Type B pancreatic cell (in vitro differentiated cells): Measurements from ENCODE around the gene RBM19. TPM values are rescaled to one million over a fixed set of nuclear protein-coding genes. Genes with fewer than 3 reads are reported as not detected.

Source experiments
- DNase-seq: peaks from one replicate; pipeline ENCODE4 v3.0.0; 2021; ENCODE audit warnings: mixed read lengths; ENCODE audit not compliant: unreplicated experiment; ENCODE audit errors: extremely low spot score
- H3K27ac Mint-ChIP-seq: 2 replicates; pipeline ENCODE4 v1.8.0; 2021; ENCODE audit warnings: mild to moderate bottlenecking, mixed read lengths
- H3K27me3 Mint-ChIP-seq: 2 replicates; pipeline ENCODE4 v1.8.0; 2021; ENCODE audit warnings: mixed read lengths
- H3K36me3 Mint-ChIP-seq: 2 replicates; pipeline ENCODE4 v1.8.0; 2021; ENCODE audit warnings: mixed read lengths
- H3K4me1 Mint-ChIP-seq: one replicate; pipeline ENCODE4 v1.8.0; 2021; ENCODE audit warnings: mixed read lengths; ENCODE audit not compliant: unreplicated experiment
- H3K4me3 Mint-ChIP-seq: 2 replicates; pipeline ENCODE4 v1.8.0; 2021; ENCODE audit warnings: mild to moderate bottlenecking, mixed read lengths
- H3K9me3 Mint-ChIP-seq: 2 replicates; pipeline ENCODE4 v1.8.0; 2021; ENCODE audit warnings: mixed read lengths
- CTCF ChIP-seq: fragments of 200-600 bp; sonication (generic); conservative IDR thresholded peaks from 2 replicates; pipeline ENCODE4 v1.5.0; 2021; ENCODE audit warnings: antibody characterized with exemption, mild to moderate bottlenecking
- total RNA-seq: library from RNA; stranded (reverse); gene quantifications from 2 replicates; pipeline ENCODE4 v1.2.1, GENCODE V29; 2021; ENCODE audit warnings: low replicate concordance

The RBM19 gene
- total RNA-seq, 1 donor from 2014 or later: 37.8 TPM

GRCh38 chr12:113854385-113855142 lies 111.6 kb downstream of the RBM19 start:
- no peak for TF ChIP-seq CTCF
- peak overlapping the region; percentile 41 for H3K27ac Mint-ChIP-seq
- H3K36me3 Mint-ChIP-seq: peaks cover 7% of the 10 kb centered on the region
- peaks cover 13% of the 10 kb centered on the region for H3K4me1 Mint-ChIP-seq
- H3K9me3 Mint-ChIP-seq: no peaks in the 10 kb centered on the region
- no peak for DNase-seq
- no peaks in the 10 kb centered on the region for H3K27me3 Mint-ChIP-seq
- no peak overlapping the region for H3K4me3 Mint-ChIP-seq

GRCh38 chr12:113853491-113853890 lies 112.6 kb downstream of the RBM19 start:
- Mint-ChIP-seq H3K27ac (peak overlapping the region; percentile 41), H3K4me1 (peaks cover 14% of the 10 kb centered on the region), H3K27me3 (no peaks in the 10 kb centered on the region), H3K9me3 (no peaks in the 10 kb centered on the region), H3K4me3 (no peak overlapping the region), H3K36me3 (peaks cover 10% of the 10 kb centered on the region)
- no peak for TF ChIP-seq CTCF
- no peak for DNase-seq

GRCh38 chr12:113852695-113853490 lies 113.2 kb downstream of the RBM19 start:
- DNase-seq: no peak
- Mint-ChIP-seq H3K9me3 (no peaks in the 10 kb centered on the region), H3K36me3 (peaks cover 15% of the 10 kb centered on the region), H3K4me1 (peaks cover 20% of the 10 kb centered on the region), H3K27me3 (no peaks in the 10 kb centered on the region), H3K27ac (no peak overlapping the region), H3K4me3 (no peak overlapping the region)
- no peak for TF ChIP-seq CTCF

GRCh38 chr12:113852264-113852663 lies 113.9 kb downstream of the RBM19 start:
- no peak for TF ChIP-seq CTCF
- Mint-ChIP-seq H3K4me3 (no peak overlapping the region), H3K27ac (no peak overlapping the region), H3K36me3 (peaks cover 17% of the 10 kb centered on the region), H3K9me3 (no peaks in the 10 kb centered on the region), H3K4me1 (peaks cover 27% of the 10 kb centered on the region), H3K27me3 (no peaks in the 10 kb centered on the region)
- no peak for DNase-seq

GRCh38 chr12:113850309-113851056 lies 115.6 kb downstream of the RBM19 start:
- no peak overlapping the region for H3K27ac Mint-ChIP-seq
- H3K27me3 Mint-ChIP-seq: no peaks in the 10 kb centered on the region
- no peak for DNase-seq
- H3K4me1 Mint-ChIP-seq: peaks cover 27% of the 10 kb centered on the region
- peaks cover 10% of the 10 kb centered on the region for H3K36me3 Mint-ChIP-seq
- no peak for TF ChIP-seq CTCF
- H3K9me3 Mint-ChIP-seq: no peaks in the 10 kb centered on the region
- no peak overlapping the region for H3K4me3 Mint-ChIP-seq
